ENCODE measurements around the gene CTSE. TPM values are rescaled to one million over a fixed set of nuclear protein-coding genes. Genes with fewer than 3 reads are reported as not detected.
"Not testable (repeated sequence)": the region's sequence is repeated elsewhere in the genome, so short reads cannot be mapped to it uniquely, and the experiment has no call there.

CTSE gene
- total and polyA plus RNA-seq, 2 of the 8 experiments (the other 6 are each of a cell fraction or from before 2014, with no cell fraction given), result 0.03 TPM; not detected in 1

DNA sequence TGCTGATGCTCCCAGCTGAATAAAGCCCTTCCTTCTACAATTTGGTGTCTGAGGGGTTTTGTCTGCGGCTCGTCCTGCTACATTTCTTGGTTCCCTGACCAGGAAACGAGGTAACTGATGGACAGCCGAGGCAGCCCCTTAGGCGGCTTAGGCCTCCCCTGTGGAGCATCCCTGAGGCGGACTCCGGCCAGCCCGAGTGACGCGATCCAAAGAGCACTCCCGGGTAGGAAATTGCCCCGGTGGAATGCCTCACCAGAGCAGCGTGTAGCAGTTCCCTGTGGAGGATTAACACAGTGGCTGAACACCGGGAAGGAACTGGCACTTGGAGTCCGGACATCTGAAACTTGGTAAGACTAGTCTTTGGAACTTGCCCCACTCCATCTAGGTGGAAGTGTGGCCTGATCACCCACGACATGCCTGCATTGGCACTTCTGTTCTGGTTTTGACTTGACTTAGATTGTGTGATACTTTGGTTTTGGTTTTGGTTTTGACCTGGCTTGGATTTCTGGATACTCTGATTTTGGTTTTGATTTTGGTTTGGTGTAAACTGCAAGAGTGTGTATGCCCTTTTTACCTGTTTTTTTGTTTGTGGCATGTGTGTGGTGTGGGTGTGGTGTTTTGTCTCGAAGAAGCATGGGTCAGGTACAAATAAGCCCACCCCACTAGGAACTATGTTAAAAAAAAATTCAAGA lies 29.4 kb upstream of the CTSE start, which contains the start of gene RHEX:
Gene RHEX, plus strand, starts transcription at position 255 of the 692 bp plus-strand sequence. CDS start 44,656 bp downstream, outside the sequence.
- H3K9ac ChIP-seq (replicated peaks in 1 of 4; ENCODE audit: extremely low read depth in 1 of 4, low read depth in 3 of 4, low read length in 3 of 4); H3K36me3 ChIP-seq (ENCODE audit: control insufficient read depth in 2 of 4, insufficient read depth in 4 of 4, low read length in 3 of 4); H2BK20ac ChIP-seq (ENCODE audit: low read length); H3K18ac ChIP-seq (ENCODE audit: extremely low read depth, low read length); H2BK15ac ChIP-seq (ENCODE audit: low read length); H3K23ac ChIP-seq (ENCODE audit: insufficient read length); H4K8ac ChIP-seq (ENCODE audit: extremely low read depth, insufficient read depth, low read length); H3K79me2 ChIP-seq (ENCODE audit: control insufficient read depth in 1 of 2, insufficient read depth in 2 of 2, low read length in 2 of 2); H4K91ac ChIP-seq (replicated peaks; ENCODE audit: insufficient read length, low read length); H3K27ac ChIP-seq (ENCODE audit: low read depth, low read length); POLR2A ChIA-PET (ENCODE audit: partially characterized antibody); H3K9me3 ChIP-seq (ENCODE audit: insufficient read depth in 2 of 2, low read depth in 1 of 2, low read length in 1 of 2); DNase-seq (ENCODE audit: low read depth in 1 of 2, low spot score in 2 of 2); H3K4ac ChIP-seq (replicated peaks; ENCODE audit: insufficient read length, low read depth, low read length); H3K56ac ChIP-seq (replicated peaks; ENCODE audit: insufficient read length, low read depth, low read length); H3K23me2 ChIP-seq (ENCODE audit: low read depth, low read length); H2BK5ac ChIP-seq (ENCODE audit: low read depth, low read length); H2AFZ ChIP-seq (ENCODE audit: low read length); H2BK12ac ChIP-seq (ENCODE audit: low read depth, low read length); H2BK120ac ChIP-seq (replicated peaks; ENCODE audit: low read depth, low read length); H3K4me3 ChIP-seq (ENCODE audit: extremely low read depth in 1 of 4, insufficient read depth in 2 of 4, low read depth in 3 of 4, low read length in 4 of 4); H3K14ac ChIP-seq (ENCODE audit: insufficient read length); H4K20me1 ChIP-seq (replicated peaks in 1 of 2; ENCODE audit: control insufficient read depth in 1 of 2, insufficient read depth in 2 of 2, low read length in 2 of 2); H3K27me3 ChIP-seq (replicated peaks in 1 of 4; ENCODE audit: control insufficient read depth in 3 of 4, extremely low read depth in 1 of 4, insufficient read depth in 3 of 4, low read length in 3 of 4); H3K4me1 ChIP-seq (replicated peaks in 1 of 4; ENCODE audit: control insufficient read depth in 3 of 4, insufficient read depth in 4 of 4, low read length in 3 of 4); H2AK5ac ChIP-seq (ENCODE audit: low read depth, low read length); H3K79me1 ChIP-seq (ENCODE audit: low read depth, low read length); H4K5ac ChIP-seq (ENCODE audit: insufficient read length, low read depth, low read length); FAIRE-seq; H3K4me2 ChIP-seq (ENCODE audit: insufficient read depth in 1 of 2, low read depth in 2 of 2, low read length in 2 of 2): not testable (repeated sequence)
- 90% methylated on average over 17 of the region's 17 CpGs; no CpG with 5 or more reads in 1 of the 2 experiments for WGBS, 2 experiments (ENCODE audit: extremely low coverage in 1 of 2, insufficient coverage in 1 of 2, insufficient read length in 1 of 2, insufficient replicate concordance in 2 of 2, low coverage in 1 of 2, low lambda C conversion rate in 2 of 2, missing lambda C conversion rate in 1 of 2)
- CTCF ChIA-PET (ENCODE audit: partially characterized antibody), result interaction anchor here (0.6 kb wide), 1 partner anchor 31 kb away, joined by 3 read pairs; no protein-coding TSS in a partner anchor

Data from H1 (cell line).